COLO829 (cell line): Measurements from ENCODE around the gene PSAP.

ENCODE experiments used
- DNase-seq: peaks from one replicate; pipeline ENCODE4 v3.0.0; 2012; ENCODE audit warnings: low spot score

Gene PSAP

GRCh38 chr10:71783917-71784678 is 67.0 kb downstream of the PSAP start:
- DNase-seq = no peak

GRCh38 chr10:71782917-71783490 is 68.0 kb downstream of the PSAP start:
- no peak for DNase-seq

DNA sequence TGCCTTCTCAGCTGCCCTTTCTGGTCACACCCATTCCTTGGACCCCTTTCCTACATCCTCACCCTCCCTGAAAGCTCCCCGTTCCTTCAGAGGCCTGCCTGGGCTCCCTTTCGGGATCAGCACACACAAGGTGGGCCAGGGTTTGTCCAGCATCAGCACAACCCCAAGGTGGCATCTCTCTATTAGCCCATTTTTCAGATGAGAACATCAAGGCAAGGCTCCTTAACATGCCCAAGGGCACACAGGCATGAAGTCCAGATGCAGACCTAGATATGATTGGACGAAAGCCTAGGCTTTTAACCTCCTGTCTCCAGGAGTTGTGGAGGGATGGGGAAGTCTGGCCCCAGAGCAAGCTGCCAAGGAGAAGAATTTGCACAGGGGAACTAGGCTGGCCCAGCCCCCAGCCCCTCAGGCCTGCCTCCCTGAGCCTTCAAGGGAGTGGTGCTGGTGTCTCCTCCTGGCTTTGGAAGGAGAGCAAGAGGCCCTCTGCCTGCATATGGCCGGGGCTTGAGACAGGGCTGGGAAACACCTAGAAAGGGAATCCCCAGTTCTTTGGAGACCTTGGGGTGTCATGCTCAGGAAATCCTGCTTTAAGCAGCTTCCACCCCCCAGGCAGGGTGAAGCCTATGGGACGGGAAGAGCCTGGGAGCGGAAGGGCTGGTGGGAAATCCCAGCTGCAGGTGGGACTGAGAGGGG is 68.7 kb downstream of the PSAP start:
- DNase-seq = no peak

GRCh38 chr10:71780719-71781118 is 70.3 kb downstream of the PSAP start:
- no peak for DNase-seq

- DNase-seq = no peak
Observed at GRCh38 chr10:71780156-71780555, 70.9 kb downstream of the PSAP start.

DNA sequence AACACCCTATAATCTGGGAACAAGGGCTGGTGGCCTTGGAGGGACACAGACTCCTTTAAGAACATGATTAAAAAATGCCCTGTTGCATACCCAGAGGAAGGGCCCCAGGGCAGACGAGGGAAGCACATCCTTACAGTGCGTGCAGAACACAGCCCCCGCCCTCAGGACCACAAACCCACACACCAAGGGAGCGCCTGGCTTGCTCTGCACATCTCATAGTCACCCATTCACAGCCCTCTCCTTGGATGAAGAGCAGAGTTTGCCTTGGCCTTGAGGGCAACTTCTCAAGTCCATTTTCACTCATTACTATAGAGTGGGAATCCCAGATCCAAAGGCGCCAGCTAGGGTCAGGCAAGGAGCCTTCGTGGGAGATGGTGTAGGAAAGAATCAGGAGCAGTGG is 71.4 kb downstream of the PSAP start:
- no peak for DNase-seq

DNA sequence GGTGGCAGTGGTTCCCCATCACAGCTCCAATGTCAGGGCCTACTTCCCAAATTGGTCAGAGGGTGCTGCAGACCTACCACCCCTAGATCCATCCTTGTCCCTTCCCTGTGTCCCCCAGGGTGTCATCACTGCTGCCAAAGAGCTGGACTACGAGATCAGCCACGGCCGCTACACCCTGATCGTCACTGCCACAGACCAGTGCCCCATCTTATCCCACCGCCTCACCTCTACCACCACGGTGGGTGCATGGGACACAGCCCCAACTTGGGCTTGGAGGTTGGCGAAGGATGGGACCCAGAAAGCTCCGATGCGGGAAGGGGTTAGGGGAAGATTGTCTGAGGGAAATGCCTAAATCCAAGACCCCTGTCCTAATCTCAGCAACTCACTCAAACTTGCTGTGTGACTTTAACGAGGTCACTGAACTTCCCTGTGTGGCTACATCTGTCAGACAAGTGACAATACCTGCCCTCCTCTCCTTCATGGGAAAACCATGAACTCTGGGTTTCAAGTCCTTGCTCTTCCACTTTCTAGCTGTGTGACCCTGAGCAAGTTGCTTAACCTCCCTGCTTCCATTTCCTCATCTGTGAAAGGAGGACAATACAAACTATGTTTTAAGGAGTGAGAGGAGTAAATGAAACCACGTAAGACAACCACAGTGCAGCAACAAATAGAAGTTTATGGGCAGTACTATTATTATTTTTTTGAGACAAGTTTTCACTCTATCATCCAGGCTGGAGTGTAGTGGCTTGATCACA is 72.8 kb downstream of the PSAP start:
- no peak for DNase-seq

DNA sequence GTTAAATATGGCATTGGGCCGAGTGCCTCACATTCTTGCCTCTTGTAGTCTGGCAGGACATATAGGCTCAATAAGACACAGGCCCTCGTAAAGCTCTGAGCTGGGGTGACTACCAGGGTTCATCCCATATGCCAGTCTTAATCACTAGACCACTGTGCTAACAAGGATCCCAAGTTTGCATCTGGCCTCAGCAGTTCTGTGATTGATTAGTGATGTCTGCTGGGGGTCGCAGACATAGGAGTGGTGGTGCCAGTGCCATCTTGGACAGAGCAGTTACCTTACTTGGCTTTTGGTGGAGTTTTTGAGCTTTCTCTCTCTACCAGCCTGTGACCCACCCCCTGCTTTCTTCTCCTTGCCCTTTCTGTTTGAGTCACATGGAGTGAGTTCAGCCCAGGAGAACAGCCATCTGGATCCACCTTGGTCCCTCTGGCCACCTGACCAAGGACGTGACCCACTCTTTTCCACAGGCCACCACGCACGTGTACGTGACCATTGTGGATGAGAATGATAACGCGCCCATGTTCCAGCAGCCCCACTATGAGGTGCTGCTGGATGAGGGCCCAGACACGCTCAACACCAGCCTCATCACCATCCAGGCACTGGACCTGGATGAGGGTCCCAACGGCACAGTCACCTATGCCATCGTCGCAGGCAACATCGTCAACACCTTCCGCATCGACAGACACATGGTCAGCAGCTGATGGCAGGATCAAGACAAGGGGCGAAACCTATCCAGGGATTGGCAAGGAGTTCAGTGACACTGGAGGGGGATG is 73.7 kb downstream of the PSAP start:
- DNase-seq = no peak

- DNase-seq = no peak
Observed at GRCh38 chr10:71776481-71776925, 74.5 kb downstream of the PSAP start.

- DNase-seq = no peak
Observed at GRCh38 chr10:71774916-71775702, 75.9 kb downstream of the PSAP start.

DNA sequence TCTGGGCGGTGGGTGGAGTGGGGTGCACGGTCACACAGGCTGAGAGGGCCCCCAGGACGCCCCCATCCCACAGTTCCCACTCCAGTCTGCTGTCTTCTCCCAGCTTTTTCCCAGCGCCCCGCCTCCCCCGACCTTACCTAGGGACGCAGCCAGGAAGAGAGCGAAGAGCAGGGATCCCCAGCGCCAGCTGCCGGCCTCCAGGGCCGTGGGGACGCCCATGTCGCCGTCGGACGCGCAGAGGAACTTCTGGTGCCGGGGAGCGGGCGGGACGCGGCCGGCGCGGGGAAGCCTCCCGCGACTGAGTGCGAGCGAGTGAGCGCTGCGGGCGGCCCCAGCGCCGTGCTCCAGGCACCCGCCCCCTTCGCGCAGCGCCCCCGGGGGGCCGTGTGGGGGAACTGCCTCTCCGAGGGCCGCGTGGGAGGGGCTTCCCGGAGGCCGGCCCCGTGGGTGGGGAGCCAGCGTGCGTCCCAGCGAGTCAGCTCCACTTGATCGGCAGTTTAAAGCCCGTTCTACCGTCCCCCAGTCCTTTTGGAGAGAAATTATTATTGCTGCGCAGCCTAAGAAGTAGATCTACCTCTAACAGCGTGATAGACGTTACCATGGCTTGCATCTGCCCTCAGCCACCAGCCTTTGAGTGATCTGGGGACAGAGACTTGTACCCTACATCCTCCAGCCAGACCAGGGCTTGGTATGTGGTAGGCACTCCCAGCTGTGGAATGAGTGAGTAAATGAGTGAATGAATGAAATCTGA is 77.7 kb downstream of the PSAP start, which contains the start of gene VSIR:
TSS of gene VSIR (minus strand) at position 300 of the 751 bp plus-strand sequence. CDS start at position 219, 81 bp downstream.
- peak; percentile 45 for DNase-seq

DNA sequence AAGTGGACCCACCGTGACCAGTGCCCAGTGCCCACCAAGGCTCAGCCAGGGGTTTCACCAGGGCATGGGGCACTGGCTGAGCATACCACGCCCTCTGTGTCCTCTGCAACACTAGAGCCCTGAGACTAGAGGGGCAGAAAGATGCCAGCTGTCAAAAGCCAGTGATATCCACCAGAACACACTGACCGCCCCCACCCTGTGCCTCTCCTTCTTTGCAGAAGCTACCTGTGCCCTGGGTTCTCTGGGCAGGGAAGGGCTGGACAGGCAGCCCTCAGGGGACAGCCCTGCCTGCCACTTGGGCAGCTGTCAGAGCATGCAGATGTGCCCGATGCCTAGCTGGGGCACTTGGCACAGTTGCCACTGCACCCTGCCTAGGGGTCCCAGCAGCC is 78.2 kb downstream of the PSAP start:
- DNase-seq = no peak

GRCh38 chr10:71771821-71772617 is 79.0 kb downstream of the PSAP start:
- no peak for DNase-seq

DNA sequence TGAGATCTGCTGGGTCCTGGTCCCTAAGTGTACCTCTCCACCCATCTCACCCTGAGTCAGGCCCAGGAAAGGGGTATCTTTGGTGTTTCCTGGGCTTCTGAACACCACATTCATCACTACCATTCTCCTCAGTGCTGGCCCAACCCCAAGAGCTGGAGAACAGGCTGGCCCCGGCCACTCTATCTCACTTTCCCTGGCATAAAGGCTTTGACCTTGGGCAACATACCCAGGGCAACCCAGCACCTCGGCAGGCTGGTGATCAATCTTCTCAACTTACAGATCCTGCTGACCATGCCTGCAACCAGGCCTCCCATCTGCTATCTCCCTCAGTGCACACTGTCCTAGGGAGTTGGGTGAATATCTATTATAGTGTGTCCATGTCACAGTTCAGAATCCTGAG is 79.8 kb downstream of the PSAP start:
- no peak for DNase-seq

- DNase-seq = no peak
Observed at GRCh38 chr10:71770789-71771188, 80.3 kb downstream of the PSAP start.

GRCh38 chr10:71770255-71770654 is 80.8 kb downstream of the PSAP start:
- no peak for DNase-seq

GRCh38 chr10:71769279-71769823 is 81.7 kb downstream of the PSAP start:
- DNase-seq = no peak

DNA sequence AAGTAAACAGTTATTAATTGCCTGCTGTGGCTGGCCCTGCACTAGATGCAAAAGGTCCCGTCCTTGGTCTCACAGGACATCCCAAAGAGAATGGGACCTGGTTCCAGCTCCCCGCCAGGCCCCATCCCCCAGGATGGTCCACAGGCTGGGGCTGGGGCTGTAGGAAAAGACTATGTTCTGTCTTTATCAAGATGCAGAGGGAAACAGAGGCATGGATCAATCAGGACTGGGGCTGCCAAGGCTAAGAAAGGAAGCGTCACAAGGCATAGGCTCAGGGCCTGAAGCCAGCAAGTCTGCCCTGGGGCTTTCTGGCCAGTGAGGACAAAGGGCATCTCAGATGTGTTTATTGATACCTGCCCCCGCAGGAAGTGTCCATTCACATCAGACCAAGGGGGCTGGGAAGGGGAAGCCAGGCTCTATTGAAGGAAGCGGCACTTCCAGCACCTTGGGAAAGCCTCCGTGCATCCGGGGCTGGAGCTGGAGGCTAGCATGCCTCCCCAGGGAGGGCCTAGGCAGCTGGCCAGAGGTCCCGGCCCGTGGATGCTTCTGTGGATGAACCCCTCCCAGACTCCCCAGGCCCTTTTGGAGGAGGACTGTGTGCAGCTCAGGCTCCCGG is 83.5 kb downstream of the PSAP start:
- peak; percentile 45 for DNase-seq
